Stimulated activated CD4-positive, alpha-beta T cell treated with anti-CD3 and anti-CD28 coated beads, TNF-alpha, amount 100 ng/mL, for 1 hour (primary cell): ENCODE measurements around the gene ARL15.
"Not testable (repeated sequence)": the region's sequence is repeated elsewhere in the genome, so short reads cannot be mapped to it uniquely, and the experiment has no call there.

ENCODE experiments used
- DNase-seq, 3 donors: peaks; one replicate each; pipeline ENCODE4 v3.0.0-alpha.2; 2020; ENCODE audit warnings: low read depth in 3 of 3, low spot score in 1 of 3

Gene ARL15

GRCh38 chr5:54103871-54104270 lies 206.5 kb downstream of the ARL15 start:
- no peak for DNase-seq

GRCh38 chr5:54098267-54098666 lies 212.1 kb downstream of the ARL15 start:
- no peak for DNase-seq

GRCh38 chr5:54095969-54096368 lies 214.4 kb downstream of the ARL15 start:
- no peak for DNase-seq

- DNase-seq = no peak
Measured at GRCh38 chr5:54094706-54095105, 215.7 kb downstream of the ARL15 start.

GRCh38 chr5:54093861-54094260 lies 216.5 kb downstream of the ARL15 start:
- DNase-seq = no peak

GRCh38 chr5:54093081-54093492 lies 217.3 kb downstream of the ARL15 start:
- no peak for DNase-seq

DNA sequence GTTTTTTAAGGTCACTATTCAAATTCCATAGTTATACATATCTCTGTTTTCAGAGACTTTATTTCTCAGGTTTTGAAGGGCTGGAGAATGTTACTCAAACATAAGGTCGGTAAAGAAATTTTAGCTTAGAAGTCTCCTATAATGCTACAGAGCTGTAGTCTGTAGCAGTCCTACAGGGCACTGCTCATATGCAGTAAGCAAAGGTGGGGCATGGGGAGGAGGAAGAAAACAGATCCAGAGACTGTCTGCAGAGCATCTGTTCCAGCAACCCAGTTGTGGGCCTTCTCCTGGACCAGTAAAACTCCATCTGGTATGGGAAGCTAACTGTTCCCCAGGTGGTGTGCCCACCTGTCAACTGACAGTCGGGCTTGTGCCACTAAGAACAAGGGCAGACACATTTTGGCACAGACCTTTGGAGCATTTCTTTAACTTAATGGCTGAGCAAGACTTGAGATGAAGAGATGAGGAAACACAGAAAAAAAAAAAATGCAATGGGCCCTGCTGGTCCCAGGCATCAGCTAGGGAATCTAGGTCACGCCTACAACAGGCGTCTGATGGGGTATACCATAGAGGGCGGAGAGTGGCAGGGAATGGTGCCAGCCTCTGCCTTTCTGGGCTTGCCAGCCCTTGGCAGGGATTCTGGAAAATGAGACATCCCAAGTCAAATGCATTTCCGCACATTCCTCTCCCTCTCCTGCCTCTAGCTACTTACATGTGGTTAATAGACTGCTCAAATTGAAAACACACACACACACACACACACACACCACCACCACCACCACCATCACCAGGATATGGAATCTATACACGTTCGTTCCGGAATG lies 218.9 kb downstream of the ARL15 start:
- no peak for DNase-seq

DNA sequence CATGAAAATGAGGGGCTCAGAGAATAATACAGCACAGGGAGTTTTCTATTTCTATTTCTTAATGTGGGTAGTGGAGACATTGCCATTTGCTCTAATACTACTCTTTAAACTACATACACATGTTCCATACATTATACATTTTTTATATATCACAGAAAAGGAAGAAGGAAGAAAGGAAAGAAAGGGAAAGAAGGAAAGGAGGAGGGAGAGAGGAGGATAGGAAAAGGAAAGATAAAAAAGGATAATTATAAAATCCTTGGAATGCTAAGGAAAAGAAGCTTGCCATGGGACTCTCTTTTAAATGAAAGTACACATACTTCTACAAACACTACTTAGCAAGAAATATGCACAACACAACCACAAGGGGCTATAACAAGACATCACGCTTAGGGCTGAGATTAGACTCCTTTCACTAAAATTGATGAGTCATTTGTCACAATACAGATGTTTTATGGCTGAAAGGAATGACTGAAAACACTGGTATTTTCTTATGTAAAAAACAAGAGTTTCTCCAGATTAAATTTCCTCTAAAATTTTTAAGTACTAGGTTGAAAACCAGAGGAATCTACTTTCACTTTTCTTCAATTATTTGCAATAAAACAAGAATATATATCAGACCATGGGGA lies 219.8 kb downstream of the ARL15 start:
- no peak for DNase-seq

DNA sequence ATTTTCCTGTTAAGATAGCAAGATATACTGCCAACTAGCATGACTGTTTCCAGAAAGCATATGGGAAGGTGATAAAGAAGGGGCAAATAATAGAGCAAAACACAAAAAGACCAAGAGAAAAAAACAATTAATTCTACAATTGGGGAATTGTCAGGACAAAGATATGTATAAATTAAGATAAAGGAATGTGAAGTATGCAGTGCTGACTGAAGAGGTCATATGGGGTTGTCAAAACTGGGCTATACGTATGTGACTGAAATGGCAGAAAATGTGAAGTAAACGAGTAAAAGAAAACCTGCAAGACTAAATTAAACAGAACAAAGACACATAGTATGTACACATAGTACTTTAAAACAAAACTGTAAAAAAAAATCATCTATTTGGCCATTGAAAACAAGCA lies 222.3 kb downstream of the ARL15 start:
- no peak for DNase-seq

- no peak for DNase-seq
Measured at GRCh38 chr5:54087436-54087835, 222.9 kb downstream of the ARL15 start.

DNA sequence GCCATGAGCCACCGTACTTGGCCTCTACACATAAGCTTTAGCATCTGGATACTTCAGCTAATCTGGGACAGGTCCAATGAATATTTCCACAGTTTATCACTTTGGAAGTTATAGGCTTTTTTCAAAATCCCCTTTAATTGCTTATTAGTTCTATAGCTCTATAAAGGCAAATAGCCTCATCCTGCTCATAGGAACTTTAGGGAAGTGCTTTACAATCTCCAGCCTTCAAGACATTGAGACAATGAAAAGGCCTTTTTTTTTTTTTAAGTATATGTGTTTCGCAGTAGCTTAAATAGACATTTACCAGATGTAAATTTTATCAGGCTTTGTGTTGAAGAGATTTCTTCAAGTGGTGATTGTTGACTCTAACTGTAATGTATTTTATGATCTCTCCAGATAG lies 224.2 kb downstream of the ARL15 start:
- no peak for DNase-seq

GRCh38 chr5:54084696-54085095 lies 225.7 kb downstream of the ARL15 start:
- no peak for DNase-seq

GRCh38 chr5:54083851-54084250 lies 226.5 kb downstream of the ARL15 start:
- DNase-seq = no peak

- no peak for DNase-seq
Measured at GRCh38 chr5:54083245-54083644, 227.1 kb downstream of the ARL15 start.

DNA sequence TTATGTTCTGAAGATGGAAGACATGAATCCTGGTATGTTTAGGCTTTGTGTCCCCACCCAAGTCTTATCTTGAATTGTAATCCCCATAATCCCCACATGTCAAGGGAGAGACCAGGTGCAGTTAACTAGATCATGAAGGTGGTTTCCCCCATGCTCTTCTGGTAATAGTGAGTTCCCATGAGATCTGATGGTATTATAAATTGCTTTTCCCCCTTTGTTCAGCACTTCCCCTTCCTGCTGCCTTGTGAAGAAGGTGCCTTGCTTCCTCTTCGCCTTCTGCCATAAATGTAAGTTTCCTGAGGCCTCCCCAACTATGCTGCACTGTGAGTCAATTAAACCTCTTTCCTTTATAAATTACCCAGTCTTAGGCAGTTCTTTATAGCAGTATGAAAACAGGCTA lies 229.0 kb downstream of the ARL15 start:
- no peak for DNase-seq

DNA sequence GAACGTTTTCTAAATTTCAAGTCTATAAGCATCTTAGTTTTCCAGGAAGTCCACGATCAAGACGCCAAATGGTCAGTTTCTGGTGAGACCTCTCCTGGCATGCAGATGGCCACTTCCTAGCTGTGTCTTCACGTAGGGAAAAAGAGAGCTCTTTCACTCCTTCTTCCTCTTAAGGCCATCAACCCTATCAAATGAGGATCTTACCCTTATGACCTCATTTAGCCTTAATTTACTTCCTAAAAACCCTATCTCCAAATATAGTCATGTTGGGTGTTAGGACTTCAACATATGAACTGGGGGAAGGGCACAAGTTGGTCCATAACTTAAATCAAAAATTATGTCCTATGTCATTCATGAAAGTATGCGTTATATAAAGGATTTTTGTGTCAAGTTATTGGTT lies 229.5 kb downstream of the ARL15 start:
- DNase-seq = no peak

DNA sequence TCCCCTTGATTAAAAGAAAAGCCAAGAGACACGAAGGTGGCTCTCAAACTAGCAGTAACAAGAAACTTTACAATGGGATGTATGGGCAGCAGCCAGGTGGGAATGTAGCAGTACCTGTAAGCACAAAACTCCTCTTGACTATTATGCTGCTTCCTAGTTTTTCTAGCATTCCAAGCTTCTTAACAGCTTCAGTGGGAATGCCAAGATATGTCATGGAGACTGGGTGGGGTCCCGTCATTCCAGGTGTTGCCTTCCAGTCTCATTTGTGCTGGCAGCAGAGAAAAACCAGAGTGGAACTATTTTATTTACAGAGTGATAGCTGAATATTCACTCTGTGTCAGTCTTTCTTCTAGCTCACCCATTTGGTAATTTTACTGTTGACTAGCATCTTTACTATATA lies 236.6 kb downstream of the ARL15 start:
- DNase-seq = no peak

DNA sequence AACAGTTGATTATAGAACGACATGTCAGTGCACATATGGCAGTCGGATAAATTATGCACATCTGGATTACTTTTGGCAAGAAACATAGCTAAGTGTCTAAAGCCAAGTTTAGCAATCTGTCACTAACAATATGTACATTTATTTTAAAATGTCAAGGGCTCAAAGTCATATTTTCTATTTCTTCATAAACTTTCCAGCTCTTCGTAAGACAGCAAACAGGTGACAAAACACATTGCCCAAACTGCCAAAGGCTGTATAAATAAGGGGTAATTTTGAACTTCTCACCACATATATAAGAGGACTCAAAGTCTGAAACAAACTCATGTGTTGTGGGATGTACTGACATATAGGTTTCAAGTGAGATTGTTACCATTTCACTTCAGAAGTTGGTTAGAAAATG lies 237.2 kb downstream of the ARL15 start:
- DNase-seq = no peak

DNA sequence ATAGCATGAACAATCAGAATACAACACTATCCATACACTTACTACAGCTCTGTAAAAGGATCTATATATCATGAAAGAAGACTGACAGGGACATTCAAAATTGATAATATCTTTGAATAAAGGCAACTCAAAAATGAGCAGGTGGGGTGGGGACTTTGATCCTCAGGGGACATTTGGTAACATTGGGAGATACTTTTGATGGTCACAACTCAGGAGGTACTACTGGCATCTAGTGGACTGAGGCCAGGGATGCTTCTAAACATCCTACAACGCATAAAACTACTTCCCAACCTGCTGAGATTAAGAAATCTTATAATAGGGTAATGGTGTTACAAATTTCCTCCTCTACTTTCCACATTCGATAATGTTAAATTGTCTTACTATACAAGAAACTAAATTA lies 243.9 kb downstream of the ARL15 start:
- DNase-seq = no peak

DNA sequence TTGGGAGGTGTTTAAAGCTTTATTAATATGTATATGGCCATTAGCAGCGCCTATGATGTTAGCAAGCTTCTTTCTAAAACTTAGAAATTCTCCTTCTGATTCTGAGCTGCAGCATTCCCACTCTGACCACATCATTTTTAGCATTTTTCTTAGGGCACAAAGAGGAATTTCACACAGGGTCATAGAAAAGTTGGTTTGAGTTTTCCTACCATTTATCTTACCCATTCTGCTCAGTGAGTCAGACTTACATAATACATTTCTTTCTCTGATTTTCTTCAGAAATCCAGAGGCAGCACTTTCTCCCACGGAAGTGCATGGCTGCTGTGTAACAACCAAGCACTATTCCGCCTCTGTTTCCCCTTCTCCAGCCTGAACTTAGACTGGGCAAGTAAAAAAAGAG lies 246.6 kb downstream of the ARL15 start:
- no peak for DNase-seq

DNA sequence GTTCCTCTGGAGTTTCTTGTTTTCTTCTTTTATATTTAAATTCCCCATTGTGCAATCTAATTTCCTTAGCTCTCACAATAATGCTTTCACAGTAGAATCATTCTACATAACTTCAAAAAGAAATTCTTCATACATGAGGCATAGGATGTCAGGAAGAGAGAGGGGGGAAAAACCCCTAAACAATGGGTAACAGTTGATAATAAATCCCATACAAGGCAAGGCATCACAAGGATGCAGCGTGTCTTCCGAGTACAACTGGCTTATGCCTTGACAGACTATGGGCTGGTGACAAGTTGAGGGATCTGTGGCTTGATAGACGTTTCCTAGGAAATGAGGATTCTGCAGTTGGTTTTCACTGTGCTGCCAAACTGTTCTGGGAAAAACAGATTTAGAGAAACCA lies 247.4 kb downstream of the ARL15 start:
- DNase-seq = no peak

DNA sequence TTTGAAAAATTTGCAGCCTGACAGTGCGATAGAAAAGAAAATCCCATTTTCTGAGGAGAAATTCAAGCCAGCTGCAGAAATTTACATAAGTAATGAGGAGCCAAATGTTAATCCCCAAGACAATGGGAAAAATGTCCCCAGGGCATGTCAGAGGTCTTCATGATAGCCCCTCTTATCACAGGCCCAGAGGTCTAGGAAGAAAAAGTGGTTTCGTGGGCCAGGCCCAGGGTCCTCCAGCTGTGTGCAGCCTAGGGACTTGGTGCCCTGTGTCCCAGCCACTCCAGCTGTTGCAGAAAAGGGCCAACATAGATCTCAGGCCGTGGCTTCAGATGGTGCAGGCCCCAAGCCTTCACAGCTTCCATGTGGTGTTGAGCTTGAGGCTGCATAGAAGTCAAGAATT lies 249.5 kb downstream of the ARL15 start:
- not testable (repeated sequence) for DNase-seq

- no peak for DNase-seq
Measured at GRCh38 chr5:54049963-54050362, 260.4 kb downstream of the ARL15 start.
